Nephron progenitor cell (in vitro differentiated cells): Measurements from ENCODE around the gene MYL10.
"Not testable (repeated sequence)": the region's sequence is repeated elsewhere in the genome, so short reads cannot be mapped to it uniquely, and the experiment has no call there.

Experiments
- DNase-seq: peaks from one replicate; pipeline ENCODE4 v3.0.0; 2021
- H3K27ac Mint-ChIP-seq: 2 replicates; pipeline ENCODE4 v1.8.0; 2021; ENCODE audit warnings: mild to moderate bottlenecking, moderate library complexity, mixed read lengths
- H3K27me3 Mint-ChIP-seq: 2 replicates; pipeline ENCODE4 v1.8.0; 2021; ENCODE audit warnings: mild to moderate bottlenecking, low read depth, mixed read lengths; ENCODE audit not compliant: poor library complexity
- H3K36me3 Mint-ChIP-seq: 2 replicates; pipeline ENCODE4 v1.8.0; 2021; ENCODE audit warnings: low read depth, mixed read lengths
- H3K4me1 Mint-ChIP-seq: 2 replicates; pipeline ENCODE4 v1.8.0; 2021; ENCODE audit warnings: mixed read lengths
- H3K4me3 Mint-ChIP-seq: 2 replicates; pipeline ENCODE4 v1.8.0; 2021; ENCODE audit warnings: mild to moderate bottlenecking, moderate library complexity, mixed read lengths
- H3K9me3 Mint-ChIP-seq: 2 replicates; pipeline ENCODE4 v1.8.0; 2021; ENCODE audit warnings: mild to moderate bottlenecking, moderate library complexity, mixed read lengths
- TF ChIP-seq, protein P1 (sequence below): fragments of 200-600 bp; sonication (generic); IDR thresholded peaks from 2 replicates; pipeline ENCODE4 v1.5.0; 2021; ENCODE audit warnings: antibody characterized with exemption

The MYL10 gene

GRCh38 chr7:101663747-101664146 is 34.7 kb upstream of the MYL10 start:
- TF ChIP-seq, protein P1, sequence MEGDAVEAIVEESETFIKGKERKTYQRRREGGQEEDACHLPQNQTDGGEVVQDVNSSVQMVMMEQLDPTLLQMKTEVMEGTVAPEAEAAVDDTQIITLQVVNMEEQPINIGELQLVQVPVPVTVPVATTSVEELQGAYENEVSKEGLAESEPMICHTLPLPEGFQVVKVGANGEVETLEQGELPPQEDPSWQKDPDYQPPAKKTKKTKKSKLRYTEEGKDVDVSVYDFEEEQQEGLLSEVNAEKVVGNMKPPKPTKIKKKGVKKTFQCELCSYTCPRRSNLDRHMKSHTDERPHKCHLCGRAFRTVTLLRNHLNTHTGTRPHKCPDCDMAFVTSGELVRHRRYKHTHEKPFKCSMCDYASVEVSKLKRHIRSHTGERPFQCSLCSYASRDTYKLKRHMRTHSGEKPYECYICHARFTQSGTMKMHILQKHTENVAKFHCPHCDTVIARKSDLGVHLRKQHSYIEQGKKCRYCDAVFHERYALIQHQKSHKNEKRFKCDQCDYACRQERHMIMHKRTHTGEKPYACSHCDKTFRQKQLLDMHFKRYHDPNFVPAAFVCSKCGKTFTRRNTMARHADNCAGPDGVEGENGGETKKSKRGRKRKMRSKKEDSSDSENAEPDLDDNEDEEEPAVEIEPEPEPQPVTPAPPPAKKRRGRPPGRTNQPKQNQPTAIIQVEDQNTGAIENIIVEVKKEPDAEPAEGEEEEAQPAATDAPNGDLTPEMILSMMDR, result no peak
- H3K27me3 Mint-ChIP-seq, result peaks cover 35% of the 10 kb centered on the region
- peaks cover 5% of the 10 kb centered on the region for H3K36me3 Mint-ChIP-seq
- H3K9me3 Mint-ChIP-seq, result peaks cover 18% of the 10 kb centered on the region
- H3K27ac Mint-ChIP-seq, result no peak overlapping the region
- H3K4me1 Mint-ChIP-seq, result peaks cover 25% of the 10 kb centered on the region
- H3K4me3 Mint-ChIP-seq, result no peak overlapping the region
- DNase-seq, result no peak

DNA sequence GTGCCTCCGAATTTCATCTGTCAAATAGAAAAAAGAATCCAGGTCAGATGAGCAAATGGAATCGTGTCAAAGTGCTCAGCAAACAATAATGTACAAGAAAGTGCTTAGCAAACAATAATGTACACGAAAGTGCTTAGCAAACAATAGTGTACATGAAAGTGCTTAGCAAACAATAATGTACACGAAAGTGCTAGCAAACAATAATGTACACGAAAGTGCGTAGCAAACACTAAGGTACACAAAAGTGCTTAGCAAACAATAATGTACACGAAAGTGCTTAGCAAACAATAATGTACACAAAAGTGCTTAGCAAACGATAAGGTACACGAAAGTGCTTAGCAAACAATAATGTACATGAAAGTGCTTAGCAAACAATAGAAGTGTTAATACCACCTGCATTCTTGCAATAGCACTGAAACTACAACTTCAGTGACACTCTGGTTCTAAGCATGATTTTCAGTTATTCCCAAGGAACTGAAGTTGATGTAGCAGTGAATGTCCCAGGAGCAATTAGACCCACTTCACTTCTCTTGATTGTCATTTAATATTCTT is 33.4 kb upstream of the MYL10 start:
- DNase-seq, result no peak
- peaks cover 9% of the 10 kb centered on the region for H3K9me3 Mint-ChIP-seq
- peaks cover 25% of the 10 kb centered on the region for H3K4me1 Mint-ChIP-seq
- H3K36me3 Mint-ChIP-seq, result no peaks in the 10 kb centered on the region
- TF ChIP-seq, protein P1, result no peak
- no peak overlapping the region for H3K4me3 Mint-ChIP-seq
- H3K27me3 Mint-ChIP-seq, result peaks cover 35% of the 10 kb centered on the region
- no peak overlapping the region for H3K27ac Mint-ChIP-seq

GRCh38 chr7:101659706-101660105 is 30.6 kb upstream of the MYL10 start:
- no peak overlapping the region for H3K4me3 Mint-ChIP-seq
- TF ChIP-seq, protein P1, result no peak
- peaks cover 5% of the 10 kb centered on the region for H3K9me3 Mint-ChIP-seq
- DNase-seq, result no peak
- no peaks in the 10 kb centered on the region for H3K36me3 Mint-ChIP-seq
- no peak overlapping the region for H3K27ac Mint-ChIP-seq
- H3K4me1 Mint-ChIP-seq, result peaks cover 13% of the 10 kb centered on the region
- peaks cover 28% of the 10 kb centered on the region for H3K27me3 Mint-ChIP-seq

- H3K4me1 Mint-ChIP-seq, result peaks cover 8% of the 10 kb centered on the region
- peaks cover 6% of the 10 kb centered on the region for H3K9me3 Mint-ChIP-seq
- TF ChIP-seq, protein P1, result no peak
- peaks cover 37% of the 10 kb centered on the region for H3K27me3 Mint-ChIP-seq
- no peaks in the 10 kb centered on the region for H3K36me3 Mint-ChIP-seq
- DNase-seq, result no peak
- H3K4me3 Mint-ChIP-seq, result no peak overlapping the region
- H3K27ac Mint-ChIP-seq, result no peak overlapping the region
These were observed 28.1 kb upstream of the MYL10 start for GRCh38 chr7:101657171-101657570.

DNA sequence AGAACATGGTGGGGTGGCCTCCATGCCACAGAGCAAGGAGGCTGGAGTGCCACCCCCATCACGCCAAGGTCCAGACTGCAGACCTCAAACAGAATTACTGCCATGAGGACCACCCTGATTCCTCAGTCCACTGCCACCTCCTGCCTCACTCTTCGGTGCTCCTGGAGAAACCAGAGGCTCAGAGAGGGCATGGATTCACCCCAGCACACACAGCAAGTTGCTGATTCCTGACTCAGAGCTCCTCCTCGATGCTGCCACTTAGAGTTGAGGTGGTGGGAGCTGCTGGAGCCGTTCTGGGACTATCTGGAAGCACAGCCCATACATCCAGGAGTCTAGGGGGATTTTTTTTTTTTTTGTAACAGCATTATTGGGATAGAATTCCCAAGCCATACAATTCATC is 22.0 kb upstream of the MYL10 start:
- H3K27me3 Mint-ChIP-seq, result peaks cover 15% of the 10 kb centered on the region
- TF ChIP-seq, protein P1, result no peak
- no peak for DNase-seq
- no peak overlapping the region for H3K4me3 Mint-ChIP-seq
- no peak overlapping the region for H3K27ac Mint-ChIP-seq
- peaks cover 6% of the 10 kb centered on the region for H3K9me3 Mint-ChIP-seq
- H3K4me1 Mint-ChIP-seq, result peaks cover 5% of the 10 kb centered on the region
- H3K36me3 Mint-ChIP-seq, result no peaks in the 10 kb centered on the region

DNA sequence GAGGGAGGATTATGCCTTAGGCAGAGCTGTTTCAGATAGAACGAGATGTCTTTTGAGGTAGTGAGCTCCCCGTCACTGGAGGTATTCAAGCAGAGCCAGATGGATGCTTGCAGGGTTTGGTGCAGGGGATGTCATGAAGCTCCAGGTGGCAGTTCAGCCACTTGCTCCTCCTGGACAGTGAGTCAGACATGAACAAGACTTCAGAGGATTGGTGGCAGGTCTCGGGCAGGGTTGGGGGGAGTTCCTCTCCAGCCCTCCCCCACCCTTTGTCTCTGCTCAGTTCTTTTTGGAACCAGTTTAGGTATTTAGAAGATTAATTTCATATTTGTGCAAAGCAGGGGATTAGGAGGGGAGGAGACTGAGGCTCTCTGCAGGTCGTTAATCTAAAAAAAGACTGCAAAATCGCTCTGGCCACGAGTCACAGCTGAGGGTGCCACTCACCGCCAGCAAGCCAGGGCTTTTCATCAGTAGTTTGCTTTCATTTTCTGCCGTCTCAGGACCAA is 21.5 kb upstream of the MYL10 start:
- Mint-ChIP-seq H3K4me1 (peaks cover 7% of the 10 kb centered on the region), H3K27ac (no peak overlapping the region), H3K36me3 (no peaks in the 10 kb centered on the region), H3K4me3 (no peak overlapping the region), H3K27me3 (peaks cover 14% of the 10 kb centered on the region), H3K9me3 (peaks cover 6% of the 10 kb centered on the region)
- no peak for DNase-seq
- TF ChIP-seq, protein P1, result no peak

- H3K36me3 Mint-ChIP-seq, H3K9me3 Mint-ChIP-seq, H3K27ac Mint-ChIP-seq, H3K27me3 Mint-ChIP-seq, DNase-seq, H3K4me3 Mint-ChIP-seq: not testable (repeated sequence)
- peaks cover 17% of the 10 kb centered on the region for H3K4me1 Mint-ChIP-seq
These were observed 18.8 kb upstream of the MYL10 start for GRCh38 chr7:101647876-101648275.
